ENCODE data around the gene SCNN1A.

SCNN1A gene

GRCh38 chr12:6307529-6307928 lies 67.8 kb downstream of the SCNN1A start:
- TF ChIP-seq FOXP2 (optimal IDR thresholded peaks at IDR 0.05; ENCODE audit: borderline replicate concordance, extremely low read depth, extremely low read length, insufficient read depth): no peak

DNA sequence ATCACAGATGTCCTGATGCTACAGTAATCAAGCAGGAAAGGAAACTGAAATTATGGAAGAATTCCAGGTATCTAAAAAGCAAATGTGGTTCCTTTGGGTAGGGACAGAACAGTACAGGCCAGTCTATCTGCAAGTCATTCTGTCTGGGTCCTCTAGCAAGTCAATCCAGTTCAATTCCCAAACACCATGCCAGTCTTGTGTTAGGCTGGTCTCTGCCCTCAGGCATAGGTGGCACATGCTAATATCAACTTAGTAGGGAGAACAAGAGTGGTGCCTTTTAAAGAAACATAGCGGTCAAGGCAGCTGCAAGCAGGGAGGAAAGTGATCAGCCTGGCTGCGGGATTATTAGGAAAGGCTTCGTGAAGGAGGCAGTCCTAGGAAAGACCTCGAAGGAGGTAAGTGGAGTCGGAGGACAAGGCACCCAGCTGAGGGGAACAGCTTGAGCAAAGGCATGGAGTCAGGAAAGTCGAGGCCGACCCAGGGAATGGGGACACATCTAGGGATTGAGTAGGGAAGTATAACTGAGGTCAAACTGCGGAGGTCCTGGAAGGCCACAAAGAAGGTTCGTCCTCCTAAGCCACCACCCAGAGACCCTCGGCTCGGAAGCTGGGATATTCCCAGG lies 68.7 kb downstream of the SCNN1A start:
- TF ChIP-seq POLR2AphosphoS5 (IDR thresholded peaks at IDR 0.05; ENCODE audit: low read depth, low read length) (no peak), FOXP2 (optimal IDR thresholded peaks at IDR 0.05; ENCODE audit: borderline replicate concordance, extremely low read depth, extremely low read length, insufficient read depth) (no peak), TAF1 (IDR thresholded peaks at IDR 0.05; ENCODE audit: borderline replicate concordance, insufficient read depth, low read length) (no peak), SIN3A (IDR thresholded peaks at IDR 0.05; ENCODE audit: borderline replicate concordance, insufficient read depth, low read length) (no peak)
- TF ChIP-seq, protein P1, sequence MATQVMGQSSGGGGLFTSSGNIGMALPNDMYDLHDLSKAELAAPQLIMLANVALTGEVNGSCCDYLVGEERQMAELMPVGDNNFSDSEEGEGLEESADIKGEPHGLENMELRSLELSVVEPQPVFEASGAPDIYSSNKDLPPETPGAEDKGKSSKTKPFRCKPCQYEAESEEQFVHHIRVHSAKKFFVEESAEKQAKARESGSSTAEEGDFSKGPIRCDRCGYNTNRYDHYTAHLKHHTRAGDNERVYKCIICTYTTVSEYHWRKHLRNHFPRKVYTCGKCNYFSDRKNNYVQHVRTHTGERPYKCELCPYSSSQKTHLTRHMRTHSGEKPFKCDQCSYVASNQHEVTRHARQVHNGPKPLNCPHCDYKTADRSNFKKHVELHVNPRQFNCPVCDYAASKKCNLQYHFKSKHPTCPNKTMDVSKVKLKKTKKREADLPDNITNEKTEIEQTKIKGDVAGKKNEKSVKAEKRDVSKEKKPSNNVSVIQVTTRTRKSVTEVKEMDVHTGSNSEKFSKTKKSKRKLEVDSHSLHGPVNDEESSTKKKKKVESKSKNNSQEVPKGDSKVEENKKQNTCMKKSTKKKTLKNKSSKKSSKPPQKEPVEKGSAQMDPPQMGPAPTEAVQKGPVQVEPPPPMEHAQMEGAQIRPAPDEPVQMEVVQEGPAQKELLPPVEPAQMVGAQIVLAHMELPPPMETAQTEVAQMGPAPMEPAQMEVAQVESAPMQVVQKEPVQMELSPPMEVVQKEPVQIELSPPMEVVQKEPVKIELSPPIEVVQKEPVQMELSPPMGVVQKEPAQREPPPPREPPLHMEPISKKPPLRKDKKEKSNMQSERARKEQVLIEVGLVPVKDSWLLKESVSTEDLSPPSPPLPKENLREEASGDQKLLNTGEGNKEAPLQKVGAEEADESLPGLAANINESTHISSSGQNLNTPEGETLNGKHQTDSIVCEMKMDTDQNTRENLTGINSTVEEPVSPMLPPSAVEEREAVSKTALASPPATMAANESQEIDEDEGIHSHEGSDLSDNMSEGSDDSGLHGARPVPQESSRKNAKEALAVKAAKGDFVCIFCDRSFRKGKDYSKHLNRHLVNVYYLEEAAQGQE (IDR thresholded peaks at IDR 0.05; ENCODE audit: insufficient read depth in 1 of 2, low read depth in 2 of 2, low read length in 2 of 2): no peak

GRCh38 chr12:6306151-6306550 lies 69.2 kb downstream of the SCNN1A start:
- TF ChIP-seq, protein P1 (IDR thresholded peaks at IDR 0.05; ENCODE audit: insufficient read depth in 1 of 2, low read depth in 2 of 2, low read length in 2 of 2): no peak
- TF ChIP-seq FOXP2 (optimal IDR thresholded peaks at IDR 0.05; ENCODE audit: borderline replicate concordance, extremely low read depth, extremely low read length, insufficient read depth): no peak
- no peak for TF ChIP-seq SIN3A (IDR thresholded peaks at IDR 0.05; ENCODE audit: borderline replicate concordance, insufficient read depth, low read length)
- no peak for TF ChIP-seq POLR2AphosphoS5 (IDR thresholded peaks at IDR 0.05; ENCODE audit: low read depth, low read length)
- no peak for TF ChIP-seq TAF1 (IDR thresholded peaks at IDR 0.05; ENCODE audit: borderline replicate concordance, insufficient read depth, low read length)

DNA sequence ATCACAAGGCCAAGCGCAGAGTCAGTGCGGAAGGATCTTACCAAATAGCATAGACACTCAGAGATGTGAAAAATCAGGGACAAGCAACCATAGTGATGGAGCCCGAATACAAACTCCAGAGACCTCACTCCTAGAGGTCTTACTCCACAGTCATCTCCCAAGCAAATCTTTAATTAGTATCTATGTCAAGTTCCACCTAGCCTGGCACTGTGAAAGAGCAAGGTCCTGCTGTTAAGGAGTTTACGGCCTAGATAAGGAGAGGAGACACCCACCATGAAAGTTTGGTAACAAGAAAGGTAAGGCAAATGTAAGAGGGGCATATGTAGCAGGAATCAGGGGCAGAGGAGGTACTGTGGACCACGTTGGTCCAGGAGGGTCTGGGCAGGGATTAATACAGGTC lies 72.3 kb downstream of the SCNN1A start:
- TF ChIP-seq POLR2AphosphoS5 (IDR thresholded peaks at IDR 0.05; ENCODE audit: low read depth, low read length): no peak
- no peak for TF ChIP-seq TAF1 (IDR thresholded peaks at IDR 0.05; ENCODE audit: borderline replicate concordance, insufficient read depth, low read length)
- TF ChIP-seq, protein P1 (IDR thresholded peaks at IDR 0.05; ENCODE audit: insufficient read depth in 1 of 2, low read depth in 2 of 2, low read length in 2 of 2): no peak
- TF ChIP-seq SIN3A (IDR thresholded peaks at IDR 0.05; ENCODE audit: borderline replicate concordance, insufficient read depth, low read length): no peak
- no peak for TF ChIP-seq FOXP2 (optimal IDR thresholded peaks at IDR 0.05; ENCODE audit: borderline replicate concordance, extremely low read depth, extremely low read length, insufficient read depth)

- no peak for TF ChIP-seq TAF1 (IDR thresholded peaks at IDR 0.05; ENCODE audit: borderline replicate concordance, insufficient read depth, low read length)
- TF ChIP-seq POLR2AphosphoS5 (IDR thresholded peaks at IDR 0.05; ENCODE audit: low read depth, low read length): no peak
- TF ChIP-seq SIN3A (IDR thresholded peaks at IDR 0.05; ENCODE audit: borderline replicate concordance, insufficient read depth, low read length): no peak
- TF ChIP-seq, protein P1 (IDR thresholded peaks at IDR 0.05; ENCODE audit: insufficient read depth in 1 of 2, low read depth in 2 of 2, low read length in 2 of 2): no peak
- TF ChIP-seq FOXP2 (optimal IDR thresholded peaks at IDR 0.05; ENCODE audit: borderline replicate concordance, extremely low read depth, extremely low read length, insufficient read depth): no peak
Measured at GRCh38 chr12:6302621-6303020, 72.7 kb downstream of the SCNN1A start.

All from PFSK-1 (cell line).